CD4-positive, alpha-beta T cell treated with Interferon gamma for 1 hour (primary cell): Measurements from ENCODE around the gene LMTK3.

Source experiments
- DNase-seq: peaks from one replicate; pipeline ENCODE4 v3.0.0-alpha.2; 2020

Gene LMTK3

GRCh38 chr19:48469934-48470680 is 41.5 kb downstream of the LMTK3 start:
- DNase-seq = no peak

- DNase-seq = peak; percentile 53
Observed at GRCh38 chr19:48469289-48469881, 42.2 kb downstream of the LMTK3 start, which contains the start of gene CYTH2. Gene CYTH2 (plus strand): TSS chr19:48469369. CDS start chr19:48469508, 139 bp downstream.

- DNase-seq = peak; percentile 100
Observed at GRCh38 chr19:48468772-48469288, 42.8 kb downstream of the LMTK3 start.

- no peak for DNase-seq
Observed at GRCh38 chr19:48466561-48467325, 44.9 kb downstream of the LMTK3 start.

GRCh38 chr19:48465215-48465614 is 46.4 kb downstream of the LMTK3 start:
- DNase-seq = no peak

- DNase-seq = no peak
Observed at GRCh38 chr19:48461982-48462655, 49.5 kb downstream of the LMTK3 start.

- DNase-seq = no peak
Observed at GRCh38 chr19:48461651-48461981, 50.0 kb downstream of the LMTK3 start.

- no peak for DNase-seq
Observed at GRCh38 chr19:48458016-48458415, 53.6 kb downstream of the LMTK3 start.

- no peak for DNase-seq
Observed at GRCh38 chr19:48456864-48457263, 54.8 kb downstream of the LMTK3 start.

GRCh38 chr19:48455908-48456562 is 55.6 kb downstream of the LMTK3 start:
- no peak for DNase-seq

GRCh38 chr19:48455171-48455907 is 56.3 kb downstream of the LMTK3 start, which contains the start of gene KCNJ14:
Gene KCNJ14 (plus strand): TSS chr19:48455574. CDS start chr19:48461725, 6,151 bp downstream.
- no peak for DNase-seq

GRCh38 chr19:48454150-48454730 is 57.4 kb downstream of the LMTK3 start:
- DNase-seq = no peak

- no peak for DNase-seq
Observed at GRCh38 chr19:48452289-48453190, 59.1 kb downstream of the LMTK3 start.

GRCh38 chr19:48451624-48452023 is 60.0 kb downstream of the LMTK3 start:
- no peak for DNase-seq

- DNase-seq = no peak
Observed at GRCh38 chr19:48450863-48451262, 60.8 kb downstream of the LMTK3 start.

GRCh38 chr19:48450441-48450840 is 61.2 kb downstream of the LMTK3 start:
- no peak for DNase-seq

GRCh38 chr19:48448563-48448962 is 63.1 kb downstream of the LMTK3 start:
- DNase-seq = no peak

- no peak for DNase-seq
Observed at GRCh38 chr19:48446579-48446978, 65.1 kb downstream of the LMTK3 start.

- peak; percentile 95 for DNase-seq
Observed at GRCh38 chr19:48445606-48446481, 65.8 kb downstream of the LMTK3 start, which contains the start of gene GRWD1. Gene GRWD1 (plus strand): TSS chr19:48445983. CDS start chr19:48446006, 23 bp downstream.
